Erythroblast (primary cell): ENCODE results near the gene ALDH16A1.

Experiments used
- GATA1 ChIP-seq: IDR thresholded peaks from 2 replicates; pipeline ENCODE4 v1.6.1; 2011; ENCODE audit warnings: low read depth, mild to moderate bottlenecking, control low read depth, low read length, moderate library complexity
- POLR2A ChIP-seq: IDR thresholded peaks from 2 replicates; pipeline ENCODE4 v1.6.1; 2011; ENCODE audit warnings: mild to moderate bottlenecking, low read length

DNA sequence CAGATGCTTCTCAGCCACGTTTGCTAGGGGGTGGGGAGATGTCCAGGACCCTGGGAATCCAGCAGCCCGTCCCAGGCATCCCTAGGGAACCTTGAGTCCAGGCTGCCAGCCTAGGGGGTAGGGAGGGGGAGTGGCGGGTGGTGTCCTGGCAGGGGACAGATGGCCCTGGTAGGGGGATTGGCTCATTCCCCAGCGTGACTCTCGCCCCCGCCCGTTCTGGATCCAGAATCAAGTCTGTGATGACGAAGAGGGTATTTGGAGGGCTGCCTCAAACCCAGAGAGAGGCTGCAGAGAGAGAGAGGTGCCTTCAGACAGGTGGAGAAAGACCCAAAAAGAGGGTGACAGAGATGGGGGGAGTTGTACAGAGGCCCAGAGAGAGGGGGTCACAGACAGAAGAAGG lies 15.8 kb upstream of the ALDH16A1 start:
- no peak for TF ChIP-seq POLR2A
- no peak for TF ChIP-seq GATA1
